Breast epithelium (tissue), 3 donors: Measurements from ENCODE around the gene SPHK2.

Experiments
- POLR2A ChIP-seq: fragments of 450-650 bp; IDR thresholded peaks from one replicate; pipeline ENCODE4 v1.6.1; 2016; ENCODE audit warnings: antibody characterized with exemption, mild to moderate bottlenecking, moderate library complexity
- POLR2AphosphoS5 ChIP-seq, 3 donors: sonication (generic); formaldehyde crosslinking; IDR thresholded peaks; one replicate each; pipeline ENCODE4 v1.6.1; 2017; ENCODE audit warnings: antibody characterized with exemption in 3 of 3
- TF ChIP-seq, protein P1 (sequence below), 3 donors: fragments of 450-650 bp; IDR thresholded peaks; one replicate each; pipeline ENCODE4 v1.5.1; 2016 to 2017; ENCODE audit warnings: antibody characterized with exemption in 3 of 3, mild to moderate bottlenecking in 3 of 3, moderate library complexity in 3 of 3

GRCh38 chr19:48624791-48625723 lies 5.8 kb downstream of the SPHK2 start:
- TF ChIP-seq POLR2A, result no peak
- TF ChIP-seq, protein P1, sequence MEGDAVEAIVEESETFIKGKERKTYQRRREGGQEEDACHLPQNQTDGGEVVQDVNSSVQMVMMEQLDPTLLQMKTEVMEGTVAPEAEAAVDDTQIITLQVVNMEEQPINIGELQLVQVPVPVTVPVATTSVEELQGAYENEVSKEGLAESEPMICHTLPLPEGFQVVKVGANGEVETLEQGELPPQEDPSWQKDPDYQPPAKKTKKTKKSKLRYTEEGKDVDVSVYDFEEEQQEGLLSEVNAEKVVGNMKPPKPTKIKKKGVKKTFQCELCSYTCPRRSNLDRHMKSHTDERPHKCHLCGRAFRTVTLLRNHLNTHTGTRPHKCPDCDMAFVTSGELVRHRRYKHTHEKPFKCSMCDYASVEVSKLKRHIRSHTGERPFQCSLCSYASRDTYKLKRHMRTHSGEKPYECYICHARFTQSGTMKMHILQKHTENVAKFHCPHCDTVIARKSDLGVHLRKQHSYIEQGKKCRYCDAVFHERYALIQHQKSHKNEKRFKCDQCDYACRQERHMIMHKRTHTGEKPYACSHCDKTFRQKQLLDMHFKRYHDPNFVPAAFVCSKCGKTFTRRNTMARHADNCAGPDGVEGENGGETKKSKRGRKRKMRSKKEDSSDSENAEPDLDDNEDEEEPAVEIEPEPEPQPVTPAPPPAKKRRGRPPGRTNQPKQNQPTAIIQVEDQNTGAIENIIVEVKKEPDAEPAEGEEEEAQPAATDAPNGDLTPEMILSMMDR (IDR thresholded peaks at IDR 0.05), result no peak
- TF ChIP-seq POLR2AphosphoS5 (IDR thresholded peaks at IDR 0.05), result no peak
